Measurements from ENCODE around the gene PRDX5. TPM values are rescaled to one million over a fixed set of nuclear protein-coding genes. Genes with fewer than 3 reads are reported as not detected.

Gene PRDX5
- total RNA-seq, 6 experiments from 2014 or later = 84.0 to 172 (median 89.3) TPM

- DNase-seq (no peak), ATAC-seq (no peak)
- TF ChIP-seq, protein P1, sequence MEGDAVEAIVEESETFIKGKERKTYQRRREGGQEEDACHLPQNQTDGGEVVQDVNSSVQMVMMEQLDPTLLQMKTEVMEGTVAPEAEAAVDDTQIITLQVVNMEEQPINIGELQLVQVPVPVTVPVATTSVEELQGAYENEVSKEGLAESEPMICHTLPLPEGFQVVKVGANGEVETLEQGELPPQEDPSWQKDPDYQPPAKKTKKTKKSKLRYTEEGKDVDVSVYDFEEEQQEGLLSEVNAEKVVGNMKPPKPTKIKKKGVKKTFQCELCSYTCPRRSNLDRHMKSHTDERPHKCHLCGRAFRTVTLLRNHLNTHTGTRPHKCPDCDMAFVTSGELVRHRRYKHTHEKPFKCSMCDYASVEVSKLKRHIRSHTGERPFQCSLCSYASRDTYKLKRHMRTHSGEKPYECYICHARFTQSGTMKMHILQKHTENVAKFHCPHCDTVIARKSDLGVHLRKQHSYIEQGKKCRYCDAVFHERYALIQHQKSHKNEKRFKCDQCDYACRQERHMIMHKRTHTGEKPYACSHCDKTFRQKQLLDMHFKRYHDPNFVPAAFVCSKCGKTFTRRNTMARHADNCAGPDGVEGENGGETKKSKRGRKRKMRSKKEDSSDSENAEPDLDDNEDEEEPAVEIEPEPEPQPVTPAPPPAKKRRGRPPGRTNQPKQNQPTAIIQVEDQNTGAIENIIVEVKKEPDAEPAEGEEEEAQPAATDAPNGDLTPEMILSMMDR (IDR thresholded peaks at IDR 0.05) = no peak
- TF ChIP-seq POLR2A (IDR thresholded peaks at IDR 0.05) = no peak
- H3K27ac ChIP-seq = no peak within 1 kb of the TSS
- H3K4me3 ChIP-seq = peak within 1 kb of the TSS in 2 of 3 donors; percentile 33 to 38
- WGBS (ENCODE audit: insufficient coverage, low coverage, low lambda C conversion rate, missing lambda C conversion rate) = 6% methylated on average over 17 of the region's 54 CpGs
- intact Hi-C loops (cut with DNase I) = no loop called here
- peaks cover 0 to 25% (median 9%) of the 10 kb centered on the region in 4 donors for H3K4me1 ChIP-seq
- peaks cover 0 to 33% of the 10 kb centered on the region in 2 donors for H3K27me3 ChIP-seq
- no peaks in the 10 kb centered on the region for H3K36me3 ChIP-seq
- H3K9me3 ChIP-seq = no peaks in the 10 kb centered on the region
Measured at GRCh38 chr11:64299847-64300648, 17.9 kb upstream of the PRDX5 start, which contains the start of gene CATSPERZ. Gene CATSPERZ, plus strand, starts transcription at chr11:64300358. Its CDS starts 53 bp downstream, at chr11:64300411.

DNA sequence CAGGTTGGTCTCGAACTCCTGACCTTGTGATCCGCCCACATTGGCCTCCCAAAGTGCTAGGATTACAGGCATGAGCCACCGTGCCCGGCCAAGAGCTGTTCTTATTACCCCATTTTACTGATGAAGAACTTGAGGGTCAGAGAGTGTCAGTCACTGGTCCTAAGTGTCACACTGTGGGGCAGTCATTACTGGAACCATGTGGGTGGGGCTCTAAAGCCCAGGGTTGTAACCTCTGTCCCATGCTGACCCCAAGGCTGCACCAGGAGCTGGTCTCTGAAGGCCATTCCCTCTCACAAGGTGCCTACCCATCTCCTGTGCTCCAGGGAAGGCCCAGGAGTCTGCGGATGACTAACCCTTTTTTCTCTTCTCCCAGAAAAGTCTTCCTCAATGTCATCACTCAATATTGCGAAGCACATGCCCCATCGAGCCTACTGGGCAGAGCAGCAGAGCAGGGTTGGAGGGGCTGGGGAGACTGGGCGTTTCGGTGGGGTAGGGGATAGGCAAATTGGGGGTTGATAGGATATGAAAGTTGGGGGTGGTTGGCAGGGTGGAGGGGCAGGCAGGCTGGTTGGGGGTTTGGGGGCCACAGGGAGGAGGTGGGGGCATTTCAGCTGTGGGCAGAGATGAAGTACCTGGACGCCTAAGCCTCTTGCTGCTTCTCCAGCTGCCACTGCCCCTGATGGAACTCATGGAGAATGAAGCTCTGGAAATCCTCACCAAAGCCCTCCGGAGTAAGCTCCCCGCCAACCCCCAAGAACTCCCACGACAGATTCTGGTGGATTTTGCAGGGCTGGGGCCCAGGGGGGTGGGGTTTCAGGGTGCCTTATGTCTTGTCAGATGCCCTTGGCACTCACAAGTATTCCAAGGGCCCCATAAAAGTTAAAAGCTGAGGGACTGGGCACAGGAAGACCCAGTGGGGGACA, 14.6 kb upstream of the PRDX5 start:
- TF ChIP-seq POLR2A (IDR thresholded peaks at IDR 0.05) = no peak
- TF ChIP-seq, protein P1 (IDR thresholded peaks at IDR 0.05) = no peak
- Histone ChIP-seq H3K4me3 (no peak overlapping the region), H3K27me3 (peaks cover 0 to 18% of the 10 kb centered on the region in 2 donors), H3K4me1 (peaks cover 0 to 39% (median 13%) of the 10 kb centered on the region in 4 donors), H3K9me3 (no peaks in the 10 kb centered on the region), H3K27ac (peak overlapping the region in 1 of 3 donors; percentile 99), H3K36me3 (no peaks in the 10 kb centered on the region)
- intact Hi-C loops (cut with DNase I) = no loop called here
- no peak for DNase-seq
- 77% methylated on average over 9 of the region's 13 CpGs for WGBS (ENCODE audit: insufficient coverage, low coverage, low lambda C conversion rate, missing lambda C conversion rate)
- ATAC-seq = no peak

DNA sequence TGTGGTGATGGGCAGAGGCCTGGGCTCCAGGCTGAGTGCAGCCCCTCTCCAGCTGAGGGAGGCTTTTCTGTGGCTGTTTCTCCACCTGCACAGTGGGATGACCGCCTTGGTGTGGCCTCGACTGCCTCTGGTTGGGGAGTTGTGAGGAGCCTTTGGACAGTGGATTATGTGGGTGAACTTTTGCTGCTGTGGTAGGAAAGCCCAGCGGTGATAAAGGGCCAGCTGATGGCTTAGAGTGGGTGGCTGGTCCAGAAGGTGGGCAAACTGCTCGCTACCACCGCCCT, 13.9 kb upstream of the PRDX5 start:
- no peak for ATAC-seq
- intact Hi-C loops (cut with DNase I) = no loop called here
- H3K4me1 ChIP-seq = peaks cover 0 to 39% (median 13%) of the 10 kb centered on the region in 4 donors
- peak overlapping the region in 2 of 3 donors; percentile 97 to 99 for H3K27ac ChIP-seq
- TF ChIP-seq POLR2A (IDR thresholded peaks at IDR 0.05) = no peak
- TF ChIP-seq, protein P1 (IDR thresholded peaks at IDR 0.05) = no peak
- no peaks in the 10 kb centered on the region for H3K36me3 ChIP-seq
- peak overlapping the region; percentile 47 to 77 (median 68) for H3K4me3 ChIP-seq
- no CpG with 5 or more reads among the region's 5 CpGs for WGBS (ENCODE audit: insufficient coverage, low coverage, low lambda C conversion rate, missing lambda C conversion rate)
- no peaks in the 10 kb centered on the region for H3K9me3 ChIP-seq
- no peak for DNase-seq
- peaks cover 0 to 15% of the 10 kb centered on the region in 2 donors for H3K27me3 ChIP-seq

DNA sequence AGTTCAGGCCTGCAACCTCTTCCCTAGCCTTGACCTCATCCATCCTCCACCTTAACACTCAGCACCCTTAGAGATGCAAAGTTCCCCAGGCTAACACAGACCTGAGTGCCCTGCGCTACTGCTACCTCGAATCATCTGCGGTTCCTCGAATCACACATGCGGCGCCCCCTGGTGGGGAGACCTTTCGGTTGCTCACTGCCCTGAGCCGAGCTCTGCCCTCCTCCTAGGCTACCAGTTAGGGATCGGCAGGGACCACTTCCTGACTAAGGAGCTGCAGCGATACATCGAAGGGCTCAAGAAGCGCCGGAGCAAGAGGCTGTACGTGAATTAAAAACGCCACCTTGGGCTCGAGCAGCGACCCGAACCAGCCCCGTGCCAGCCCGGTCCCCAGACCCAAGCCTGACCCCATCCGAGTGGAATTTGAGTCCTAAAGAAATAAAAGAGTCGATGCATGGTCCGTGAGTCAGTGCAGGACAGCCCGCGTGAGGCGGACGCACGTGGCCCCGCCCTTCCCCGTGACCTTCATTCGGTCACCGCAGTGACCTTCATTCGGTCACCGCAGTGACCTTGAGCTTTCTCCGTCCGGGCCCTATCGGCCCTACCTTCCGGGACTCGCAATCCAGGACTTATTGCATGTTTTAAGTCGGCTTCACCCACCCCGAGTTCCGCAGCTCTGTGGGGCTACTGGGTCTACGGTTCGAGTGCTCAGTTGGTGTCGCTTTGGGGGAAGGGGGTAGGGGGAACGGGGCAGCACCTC, 13.4 kb upstream of the PRDX5 start:
- H3K4me1 ChIP-seq = peaks cover 0 to 39% (median 13%) of the 10 kb centered on the region in 4 donors
- intact Hi-C loops (cut with DNase I) = no loop called here
- peak; percentile 17 for TF ChIP-seq POLR2A (IDR thresholded peaks at IDR 0.05)
- TF ChIP-seq, protein P1 (IDR thresholded peaks at IDR 0.05) = peak; percentile 82 to 91 (median 90)
- ATAC-seq (peak; percentile 38 to 46 (median 43)), DNase-seq (peak; percentile 93 to 95 (median 94))
- WGBS (ENCODE audit: insufficient coverage, low coverage, low lambda C conversion rate, missing lambda C conversion rate) = 0% methylated on average over 5 of the region's 46 CpGs
- no peaks in the 10 kb centered on the region for H3K9me3 ChIP-seq
- H3K4me3 ChIP-seq = peak overlapping the region; percentile 47 to 77 (median 68)
- peak overlapping the region; percentile 88 to 99 (median 97) for H3K27ac ChIP-seq
- no peaks in the 10 kb centered on the region for H3K36me3 ChIP-seq
- peaks cover 0 to 9% of the 10 kb centered on the region in 2 donors for H3K27me3 ChIP-seq

All from right lobe of liver (tissue), 6 donors.